PFSK-1 (cell line): ENCODE measurements around the gene PXT1.
A peak's percentile ranks its signal among the peaks of the same experiment; 100 is the strongest.

Source experiments
- FOXP2 ChIP-seq: optimal IDR thresholded peaks from 2 replicates; pipeline ENCODE3; 2011; ENCODE audit warnings: borderline replicate concordance, control low read depth, inconsistent platforms; ENCODE audit not compliant: insufficient read depth; ENCODE audit errors: extremely low read length, extremely low read depth
- POLR2AphosphoS5 ChIP-seq: IDR thresholded peaks from 2 replicates; pipeline ENCODE4 v1.6.1; 2012; ENCODE audit warnings: low read depth, mild to moderate bottlenecking, control low read depth, low read length, moderate library complexity
- SIN3A ChIP-seq: IDR thresholded peaks from 2 replicates; pipeline ENCODE4 v1.6.1; 2012; ENCODE audit warnings: mild to moderate bottlenecking, low read length, moderate library complexity, borderline replicate concordance; ENCODE audit not compliant: insufficient read depth
- TAF1 ChIP-seq: IDR thresholded peaks from 2 replicates; pipeline ENCODE4 v1.6.1; 2012; ENCODE audit warnings: low read length, control low read depth, borderline replicate concordance; ENCODE audit not compliant: insufficient read depth
- TF ChIP-seq, protein P1 (sequence below), 2 experiments: IDR thresholded peaks; 2 replicates each; pipeline versions ENCODE4 v1.6.1 to v1.8.0; 2011 to 2012; ENCODE audit warnings: low read depth in 2 of 2, low read length in 2 of 2, control low read depth in 1 of 2, inconsistent platforms in 1 of 2, mild to moderate bottlenecking in 1 of 2, moderate library complexity in 1 of 2; ENCODE audit not compliant: insufficient read depth in 1 of 2

The PXT1 gene

GRCh38 chr6:36444470-36444869 lies 1.8 kb upstream of the PXT1 start:
- no peak for TF ChIP-seq SIN3A
- TF ChIP-seq FOXP2: no peak
- TF ChIP-seq, protein P1, sequence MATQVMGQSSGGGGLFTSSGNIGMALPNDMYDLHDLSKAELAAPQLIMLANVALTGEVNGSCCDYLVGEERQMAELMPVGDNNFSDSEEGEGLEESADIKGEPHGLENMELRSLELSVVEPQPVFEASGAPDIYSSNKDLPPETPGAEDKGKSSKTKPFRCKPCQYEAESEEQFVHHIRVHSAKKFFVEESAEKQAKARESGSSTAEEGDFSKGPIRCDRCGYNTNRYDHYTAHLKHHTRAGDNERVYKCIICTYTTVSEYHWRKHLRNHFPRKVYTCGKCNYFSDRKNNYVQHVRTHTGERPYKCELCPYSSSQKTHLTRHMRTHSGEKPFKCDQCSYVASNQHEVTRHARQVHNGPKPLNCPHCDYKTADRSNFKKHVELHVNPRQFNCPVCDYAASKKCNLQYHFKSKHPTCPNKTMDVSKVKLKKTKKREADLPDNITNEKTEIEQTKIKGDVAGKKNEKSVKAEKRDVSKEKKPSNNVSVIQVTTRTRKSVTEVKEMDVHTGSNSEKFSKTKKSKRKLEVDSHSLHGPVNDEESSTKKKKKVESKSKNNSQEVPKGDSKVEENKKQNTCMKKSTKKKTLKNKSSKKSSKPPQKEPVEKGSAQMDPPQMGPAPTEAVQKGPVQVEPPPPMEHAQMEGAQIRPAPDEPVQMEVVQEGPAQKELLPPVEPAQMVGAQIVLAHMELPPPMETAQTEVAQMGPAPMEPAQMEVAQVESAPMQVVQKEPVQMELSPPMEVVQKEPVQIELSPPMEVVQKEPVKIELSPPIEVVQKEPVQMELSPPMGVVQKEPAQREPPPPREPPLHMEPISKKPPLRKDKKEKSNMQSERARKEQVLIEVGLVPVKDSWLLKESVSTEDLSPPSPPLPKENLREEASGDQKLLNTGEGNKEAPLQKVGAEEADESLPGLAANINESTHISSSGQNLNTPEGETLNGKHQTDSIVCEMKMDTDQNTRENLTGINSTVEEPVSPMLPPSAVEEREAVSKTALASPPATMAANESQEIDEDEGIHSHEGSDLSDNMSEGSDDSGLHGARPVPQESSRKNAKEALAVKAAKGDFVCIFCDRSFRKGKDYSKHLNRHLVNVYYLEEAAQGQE (IDR thresholded peaks at IDR 0.05; ENCODE audit: insufficient read depth in 1 of 2, low read depth in 2 of 2, low read length in 2 of 2): no peak
- no peak for TF ChIP-seq TAF1
- no peak for TF ChIP-seq POLR2AphosphoS5

GRCh38 chr6:36443471-36444428 lies 1.1 kb upstream of the PXT1 start:
- TF ChIP-seq TAF1 (no peak), POLR2AphosphoS5 (no peak), SIN3A (no peak), FOXP2 (no peak)
- TF ChIP-seq, protein P1 (IDR thresholded peaks at IDR 0.05; ENCODE audit: insufficient read depth in 1 of 2, low read depth in 2 of 2, low read length in 2 of 2): no peak

GRCh38 chr6:36442103-36442670 lies 467 bp downstream of the PXT1 start:
- TF ChIP-seq POLR2AphosphoS5: no peak
- no peak for TF ChIP-seq FOXP2
- no peak for TF ChIP-seq TAF1
- TF ChIP-seq, protein P1 (IDR thresholded peaks at IDR 0.05; ENCODE audit: insufficient read depth in 1 of 2, low read depth in 2 of 2, low read length in 2 of 2): no peak
- no peak for TF ChIP-seq SIN3A

DNA sequence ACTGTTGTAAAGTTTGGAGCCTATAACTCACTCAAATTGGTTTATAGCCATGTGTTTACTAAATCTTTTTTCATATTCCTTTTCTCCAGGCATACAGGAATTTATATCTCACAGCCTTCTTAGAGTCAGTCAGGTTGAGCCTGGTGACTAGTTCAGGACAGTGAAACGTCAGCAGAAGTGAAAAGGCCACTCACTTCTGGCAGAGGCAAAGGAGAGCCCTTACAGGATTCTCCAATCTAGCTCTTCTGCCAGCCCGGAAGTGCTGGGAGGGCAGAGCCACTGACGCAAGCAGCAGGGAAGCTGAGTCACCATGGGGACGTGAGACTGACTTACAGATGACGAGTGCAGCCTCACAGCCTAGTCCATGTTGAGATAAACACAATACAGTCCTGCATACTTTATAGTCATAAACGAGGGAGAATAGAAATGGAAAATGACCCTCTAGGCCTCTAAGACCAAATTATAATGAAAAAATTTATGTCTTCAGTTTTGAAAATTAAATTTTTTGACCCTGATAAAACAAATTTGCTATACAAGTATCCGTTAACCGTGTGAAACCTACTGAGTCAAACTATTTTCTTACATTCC lies 1.3 kb downstream of the PXT1 start:
- TF ChIP-seq, protein P1 (IDR thresholded peaks at IDR 0.05; ENCODE audit: insufficient read depth in 1 of 2, low read depth in 2 of 2, low read length in 2 of 2): 0 out of 4 replicates have a peak, but pooled peaks of 1 of the 2 experiments have one; percentile 16
- TF ChIP-seq POLR2AphosphoS5 (peak; percentile 76), TAF1 (peak; percentile 81; the same call in 1 of the 2 replicates), SIN3A (peak; percentile 74; the same call in 1 of the 2 replicates), FOXP2 (peak; percentile 83)
